ENCODE data around the gene TMEM143.

Gene TMEM143

DNA sequence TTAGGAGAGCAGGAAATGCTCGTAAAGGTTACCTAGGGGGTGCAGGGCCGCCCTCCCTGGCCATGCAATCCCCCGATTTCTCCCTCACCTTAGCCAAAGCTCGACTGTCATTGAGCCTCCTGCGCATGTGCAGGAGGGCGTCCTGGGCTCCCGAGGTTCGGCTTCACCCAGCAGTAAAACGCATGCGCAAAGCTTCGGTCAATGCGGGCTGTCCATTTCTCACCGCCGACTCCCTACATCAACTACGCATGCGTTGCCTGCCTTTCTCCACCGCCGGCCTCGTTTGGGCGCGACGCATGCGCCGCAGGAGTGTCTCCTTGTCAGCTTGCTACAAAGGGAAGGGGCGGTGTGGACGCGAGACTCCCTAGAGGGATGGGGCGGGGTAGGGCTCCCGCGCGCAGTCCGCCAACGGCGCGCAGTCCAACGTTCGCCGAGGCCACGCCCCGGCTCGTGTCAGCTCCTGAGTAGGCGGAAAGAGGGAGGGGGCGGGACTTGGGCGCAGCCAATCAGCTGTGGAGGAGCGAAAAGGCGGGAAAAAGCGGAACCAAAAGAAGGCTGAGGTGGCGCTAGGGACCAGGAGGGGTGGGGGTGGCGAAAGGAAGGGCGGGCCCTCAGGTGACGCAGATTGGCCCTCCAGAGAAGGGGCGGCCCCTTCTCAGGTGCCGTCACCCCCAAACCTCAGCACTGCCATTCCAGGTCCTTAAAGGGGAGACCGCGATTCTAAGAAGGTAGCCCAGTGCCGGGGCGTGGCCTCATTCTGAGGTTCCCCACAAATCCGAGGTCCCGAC is at the start of gene TMEM143, which contains the start of gene SYNGR4:
TMEM143 (minus strand) TSS at position 131 of the 788 bp plus-strand sequence; CDS start at position 111, 20 bp downstream.
SYNGR4 (plus strand) TSS at position 558 of the 788 bp plus-strand sequence. CDS start 1,476 bp downstream, outside the sequence.
- in situ Hi-C loops (cut with MboI; ENCODE audit: low sequenced_read_pairs): no loop called here
- Histone ChIP-seq H3K4me3 (peak within 1 kb of the TSS; percentile 26), H3K9me3 (no peaks in the 10 kb centered on the region), H3K4me1 (peaks cover 14% of the 10 kb centered on the region), H3K36me3 (replicated peaks) (no peaks in the 10 kb centered on the region; the same call in 1 of the 2 replicates), H3K27me3 (ENCODE audit: low read depth) (no peaks in the 10 kb centered on the region)
- DNase-seq (ENCODE audit: low spot score in 2 of 2): peak; percentile 99

DNA sequence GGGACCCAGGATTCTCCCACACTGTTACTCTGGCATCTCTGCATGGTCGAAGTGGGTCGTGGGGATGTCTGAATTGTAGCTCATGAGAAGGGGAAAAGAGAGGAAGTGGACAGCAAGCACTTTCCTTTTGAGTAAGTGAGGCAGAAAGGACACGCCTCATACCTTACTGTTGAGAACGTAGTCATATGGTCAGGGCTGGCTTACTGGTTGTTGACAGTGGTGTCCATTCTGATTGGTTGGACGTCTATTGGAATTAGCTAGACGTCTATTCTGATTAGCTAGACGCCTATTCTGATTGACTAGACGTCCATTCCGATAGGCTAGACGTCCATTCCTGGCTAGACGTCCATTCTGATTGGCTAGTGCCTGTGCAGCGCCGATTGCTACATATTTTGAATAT is 42.1 kb upstream of the TMEM143 start:
- DNase-seq (ENCODE audit: low spot score in 2 of 2): no peak
- H3K4me1 ChIP-seq: no peaks in the 10 kb centered on the region
- no peaks in the 10 kb centered on the region for H3K27me3 ChIP-seq (ENCODE audit: low read depth)
- H3K9me3 ChIP-seq: no peaks in the 10 kb centered on the region
- H3K4me3 ChIP-seq: no peak overlapping the region
- in situ Hi-C loops (cut with MboI; ENCODE audit: low sequenced_read_pairs): no loop called here
- H3K36me3 ChIP-seq (replicated peaks): no peaks in the 10 kb centered on the region

DNA sequence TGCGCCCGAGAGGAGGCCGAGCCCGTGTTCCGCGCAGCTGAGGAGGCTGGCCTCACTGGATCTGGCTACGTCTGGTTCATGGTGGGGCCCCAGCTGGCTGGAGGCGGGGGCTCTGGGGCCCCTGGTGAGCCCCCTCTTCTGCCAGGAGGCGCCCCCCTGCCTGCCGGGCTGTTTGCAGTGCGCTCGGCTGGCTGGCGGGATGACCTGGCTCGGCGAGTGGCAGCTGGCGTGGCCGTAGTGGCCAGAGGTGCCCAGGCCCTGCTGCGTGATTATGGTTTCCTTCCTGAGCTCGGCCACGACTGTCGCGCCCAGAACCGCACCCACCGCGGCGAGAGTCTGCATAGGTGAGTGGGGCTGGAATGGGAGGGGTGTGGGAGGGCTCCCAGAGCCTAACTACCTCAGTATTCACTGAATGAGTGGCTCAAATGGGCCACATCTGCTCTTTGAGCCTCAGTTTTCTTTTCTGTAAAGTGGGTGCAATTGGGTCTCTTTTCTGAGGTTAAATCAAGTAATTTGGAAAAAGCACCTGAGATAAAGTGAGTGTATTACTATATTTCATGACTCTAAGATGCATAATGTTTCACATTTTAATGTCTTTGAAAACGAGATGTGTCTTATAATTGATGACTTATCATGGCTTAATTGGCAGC is 41.4 kb upstream of the TMEM143 start:
- Histone ChIP-seq H3K27me3 (ENCODE audit: low read depth) (no peaks in the 10 kb centered on the region), H3K9me3 (no peaks in the 10 kb centered on the region), H3K4me3 (no peak overlapping the region), H3K36me3 (replicated peaks) (no peaks in the 10 kb centered on the region), H3K4me1 (peaks cover 2% of the 10 kb centered on the region)
- in situ Hi-C loops (cut with MboI; ENCODE audit: low sequenced_read_pairs): no loop called here
- DNase-seq (ENCODE audit: low spot score in 2 of 2): no peak

DNA sequence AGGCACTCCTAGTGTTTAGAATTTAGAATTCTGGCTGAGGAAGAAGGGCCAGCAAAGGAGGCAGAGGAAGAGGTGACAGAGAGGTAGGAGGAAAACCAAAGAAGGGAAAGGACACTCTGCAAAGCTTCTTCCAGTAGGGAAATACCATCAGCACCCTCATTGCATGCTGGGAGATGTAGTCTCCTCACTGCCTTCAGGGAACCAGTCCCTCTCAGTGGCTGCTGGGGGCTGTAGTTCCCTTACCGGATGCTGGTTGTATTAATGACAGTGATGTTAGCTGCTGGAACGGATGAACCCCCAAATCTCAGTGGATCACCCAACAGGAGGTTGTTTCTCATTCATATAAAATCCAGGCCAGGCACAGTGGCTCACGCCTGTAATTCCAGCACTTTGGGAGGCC is 39.9 kb upstream of the TMEM143 start:
- Histone ChIP-seq H3K36me3 (replicated peaks) (no peaks in the 10 kb centered on the region), H3K27me3 (ENCODE audit: low read depth) (no peaks in the 10 kb centered on the region), H3K4me1 (peaks cover 12% of the 10 kb centered on the region), H3K4me3 (no peak overlapping the region), H3K9me3 (no peaks in the 10 kb centered on the region)
- in situ Hi-C loops (cut with MboI; ENCODE audit: low sequenced_read_pairs): no loop called here
- DNase-seq (ENCODE audit: low spot score in 2 of 2): peak; percentile 67 to 75

GRCh38 chr19:48401287-48401686 is 37.5 kb upstream of the TMEM143 start:
- H3K27me3 ChIP-seq (ENCODE audit: low read depth): no peaks in the 10 kb centered on the region
- H3K4me3 ChIP-seq: no peak overlapping the region
- H3K4me1 ChIP-seq: peaks cover 19% of the 10 kb centered on the region
- no peak for DNase-seq (ENCODE audit: low spot score in 2 of 2)
- H3K9me3 ChIP-seq: no peaks in the 10 kb centered on the region
- in situ Hi-C loops (cut with MboI; ENCODE audit: low sequenced_read_pairs): no loop called here
- H3K36me3 ChIP-seq (replicated peaks): no peaks in the 10 kb centered on the region

DNA sequence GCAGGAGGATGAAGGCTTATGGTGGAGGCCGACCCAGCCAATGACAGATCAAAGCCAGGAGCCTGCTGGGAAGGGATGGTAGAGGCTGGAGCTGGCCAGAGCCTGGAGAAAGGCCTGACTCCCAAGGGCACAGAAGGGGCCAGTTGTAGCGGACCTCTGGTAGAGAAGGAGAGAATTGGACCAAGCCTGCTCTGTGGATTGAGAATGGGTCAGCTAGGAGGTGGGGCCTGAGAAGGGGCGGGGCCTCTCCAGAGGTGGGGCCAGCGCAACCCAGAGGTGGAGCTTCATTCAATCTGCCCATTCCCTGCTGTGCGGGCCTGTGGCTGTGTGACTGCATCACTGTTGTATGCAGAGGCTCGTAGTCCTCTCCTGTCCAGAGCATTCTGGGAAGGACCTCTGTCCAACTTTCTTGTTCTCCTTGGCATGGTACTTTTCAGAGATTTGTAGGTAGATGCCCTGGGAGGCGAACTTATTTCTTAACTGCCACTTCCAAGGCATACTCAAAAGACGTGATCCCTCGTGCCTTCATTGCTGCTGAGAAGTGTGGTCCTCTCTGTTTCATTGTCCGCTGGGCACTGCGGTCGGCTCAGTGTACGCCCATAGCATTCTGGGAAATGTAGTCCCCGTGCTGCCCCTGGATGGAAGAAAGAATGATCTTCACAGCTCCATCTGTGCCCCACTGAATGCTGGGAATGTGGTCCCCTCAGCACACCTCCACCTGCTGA is 36.4 kb upstream of the TMEM143 start:
- H3K36me3 ChIP-seq (replicated peaks): no peaks in the 10 kb centered on the region
- no peak overlapping the region for H3K4me3 ChIP-seq
- H3K9me3 ChIP-seq: no peaks in the 10 kb centered on the region
- peak; percentile 43 to 74 for DNase-seq (ENCODE audit: low spot score in 2 of 2)
- in situ Hi-C loops (cut with MboI; ENCODE audit: low sequenced_read_pairs): no loop called here
- peaks cover 19% of the 10 kb centered on the region for H3K4me1 ChIP-seq
- H3K27me3 ChIP-seq (ENCODE audit: low read depth): peaks cover 3% of the 10 kb centered on the region; the same call in 1 of the 2 replicates

- peaks cover 23% of the 10 kb centered on the region for H3K4me1 ChIP-seq
- H3K36me3 ChIP-seq (replicated peaks): no peaks in the 10 kb centered on the region
- H3K9me3 ChIP-seq: no peaks in the 10 kb centered on the region
- DNase-seq (ENCODE audit: low spot score in 2 of 2): peak; percentile 84 to 97
- peak overlapping the region; percentile 45 for H3K4me3 ChIP-seq
- peaks cover 13% of the 10 kb centered on the region for H3K27me3 ChIP-seq (ENCODE audit: low read depth)
- in situ Hi-C loops (cut with MboI; ENCODE audit: low sequenced_read_pairs): no loop called here
Observed at GRCh38 chr19:48398375-48399235, 34.9 kb upstream of the TMEM143 start.

GRCh38 chr19:48398102-48398374 is 34.3 kb upstream of the TMEM143 start:
- peaks cover 26% of the 10 kb centered on the region for H3K4me1 ChIP-seq
- no peaks in the 10 kb centered on the region for H3K9me3 ChIP-seq
- H3K36me3 ChIP-seq (replicated peaks): no peaks in the 10 kb centered on the region
- H3K4me3 ChIP-seq: peak overlapping the region; percentile 45
- in situ Hi-C loops (cut with MboI; ENCODE audit: low sequenced_read_pairs): no loop called here
- DNase-seq (ENCODE audit: low spot score in 2 of 2): peak; percentile 8 to 30
- peaks cover 16% of the 10 kb centered on the region for H3K27me3 ChIP-seq (ENCODE audit: low read depth)

- Histone ChIP-seq H3K4me1 (peaks cover 26% of the 10 kb centered on the region), H3K27me3 (ENCODE audit: low read depth) (peaks cover 16% of the 10 kb centered on the region), H3K4me3 (peak overlapping the region; percentile 45), H3K9me3 (no peaks in the 10 kb centered on the region), H3K36me3 (replicated peaks) (no peaks in the 10 kb centered on the region)
- in situ Hi-C loops (cut with MboI; ENCODE audit: low sequenced_read_pairs): no loop called here
- no peak for DNase-seq (ENCODE audit: low spot score in 2 of 2)
Observed at GRCh38 chr19:48397263-48398101, 33.7 kb upstream of the TMEM143 start.

GRCh38 chr19:48396824-48397176 is 33.1 kb upstream of the TMEM143 start:
- Histone ChIP-seq H3K4me3 (no peak overlapping the region), H3K9me3 (no peaks in the 10 kb centered on the region), H3K27me3 (ENCODE audit: low read depth) (peaks cover 16% of the 10 kb centered on the region), H3K36me3 (replicated peaks) (no peaks in the 10 kb centered on the region), H3K4me1 (peaks cover 26% of the 10 kb centered on the region)
- in situ Hi-C loops (cut with MboI; ENCODE audit: low sequenced_read_pairs): no loop called here
- DNase-seq (ENCODE audit: low spot score in 2 of 2): no peak

- H3K9me3 ChIP-seq: no peaks in the 10 kb centered on the region
- peaks cover 16% of the 10 kb centered on the region for H3K27me3 ChIP-seq (ENCODE audit: low read depth)
- in situ Hi-C loops (cut with MboI; ENCODE audit: low sequenced_read_pairs): no loop called here
- H3K36me3 ChIP-seq (replicated peaks): 0 out of 2 replicates have a peak, but pooled peaks cover under 1% of the 10 kb centered on the region
- no peak overlapping the region for H3K4me3 ChIP-seq
- DNase-seq (ENCODE audit: low spot score in 2 of 2): peak in 1 of 2 experiments; percentile 43
- H3K4me1 ChIP-seq: peaks cover 26% of the 10 kb centered on the region
Observed at GRCh38 chr19:48396016-48396823, 32.5 kb upstream of the TMEM143 start.

- H3K4me1 ChIP-seq: peaks cover 26% of the 10 kb centered on the region
Observed at GRCh38 chr19:48395499-48395898, 31.8 kb upstream of the TMEM143 start.

More at GRCh38 chr19:48395499-48395898, 31.8 kb upstream of the TMEM143 start:
- H3K9me3 ChIP-seq: no peaks in the 10 kb centered on the region
- in situ Hi-C loops (cut with MboI; ENCODE audit: low sequenced_read_pairs): no loop called here
- DNase-seq (ENCODE audit: low spot score in 2 of 2): no peak
- H3K36me3 ChIP-seq (replicated peaks): 0 out of 2 replicates have a peak, but pooled peaks cover 6% of the 10 kb centered on the region
- H3K4me3 ChIP-seq: no peak overlapping the region
- H3K27me3 ChIP-seq (ENCODE audit: low read depth): peaks cover 16% of the 10 kb centered on the region
